SKM-1 treated with dmso at 0.1 percent for 144 hours (cell line): Measurements from ENCODE around the gene SLC25A42.
A peak's percentile ranks its signal among the peaks of the same experiment; 100 is the strongest.
"Not testable (repeated sequence)": the region's sequence is repeated elsewhere in the genome, so short reads cannot be mapped to it uniquely, and the experiment has no call there.

Experiments
- DNase-seq: peaks from one replicate; lab custom pipeline; 2025; ENCODE audit not compliant: unreplicated experiment; lab: John Stamatoyannopoulos, UW

The SLC25A42 gene

DNA sequence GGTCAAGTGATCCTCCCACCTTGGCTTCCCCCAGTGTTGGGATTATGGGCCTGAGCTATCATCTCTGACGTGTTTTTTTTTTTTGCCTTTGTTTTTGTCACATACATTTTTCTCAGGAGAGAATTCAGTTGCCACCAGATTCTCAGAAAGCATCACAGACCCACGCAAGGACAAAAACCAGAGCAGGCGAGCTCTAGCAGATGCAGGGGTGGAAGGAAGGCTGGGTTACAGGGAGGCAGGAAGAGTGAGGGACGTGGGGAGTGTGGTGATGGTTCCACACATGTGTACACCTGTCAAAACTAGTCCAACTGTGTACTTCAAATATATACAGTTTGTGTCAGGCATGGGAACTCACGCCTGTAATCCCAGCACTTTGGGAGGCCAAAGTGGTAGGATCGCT lies 70.2 kb downstream of the SLC25A42 start:
- no peak for DNase-seq

DNA sequence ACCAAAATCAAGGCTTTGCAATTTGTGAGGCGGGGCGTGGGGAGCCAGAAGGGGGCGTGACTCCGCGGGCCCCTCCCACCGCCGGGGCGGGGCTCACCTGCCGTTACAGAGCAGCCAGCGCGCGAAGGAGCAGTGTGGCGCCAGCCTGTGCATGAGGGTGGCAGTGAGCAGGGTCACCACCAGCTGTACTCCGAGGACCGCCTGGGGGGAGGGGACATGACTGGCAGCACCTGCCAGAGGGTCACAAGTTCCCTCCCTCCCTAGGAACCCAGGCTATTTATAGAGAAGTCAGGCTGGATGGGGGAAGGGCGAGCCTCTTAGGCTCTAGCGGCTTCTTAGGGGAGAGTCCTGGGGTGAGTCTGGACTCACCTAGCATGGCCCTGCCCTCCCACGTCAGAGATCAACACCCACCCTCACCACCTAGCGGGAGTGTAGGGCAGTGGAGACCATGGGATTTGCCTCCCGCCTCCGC lies 70.9 kb downstream of the SLC25A42 start:
- DNase-seq: no peak

DNA sequence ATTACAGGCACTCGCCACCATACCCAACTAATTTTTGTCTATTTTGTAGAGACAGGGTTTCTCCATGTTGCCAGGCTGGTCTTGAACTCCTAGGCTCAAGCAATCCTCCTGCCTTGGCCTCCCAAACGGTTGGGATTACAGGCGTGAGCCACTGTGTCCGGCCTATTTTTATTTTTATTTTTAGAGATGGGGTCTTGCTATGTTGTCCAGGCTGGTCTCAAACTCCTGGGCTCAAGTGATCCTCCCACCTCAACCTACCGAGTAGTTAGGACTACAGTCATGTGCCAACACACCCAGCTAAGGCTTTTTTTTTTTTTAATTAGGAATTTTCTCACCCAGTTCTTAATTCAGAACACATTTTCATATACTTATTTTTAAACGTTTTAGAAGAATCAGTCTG lies 71.9 kb downstream of the SLC25A42 start:
- DNase-seq: not testable (repeated sequence)

DNA sequence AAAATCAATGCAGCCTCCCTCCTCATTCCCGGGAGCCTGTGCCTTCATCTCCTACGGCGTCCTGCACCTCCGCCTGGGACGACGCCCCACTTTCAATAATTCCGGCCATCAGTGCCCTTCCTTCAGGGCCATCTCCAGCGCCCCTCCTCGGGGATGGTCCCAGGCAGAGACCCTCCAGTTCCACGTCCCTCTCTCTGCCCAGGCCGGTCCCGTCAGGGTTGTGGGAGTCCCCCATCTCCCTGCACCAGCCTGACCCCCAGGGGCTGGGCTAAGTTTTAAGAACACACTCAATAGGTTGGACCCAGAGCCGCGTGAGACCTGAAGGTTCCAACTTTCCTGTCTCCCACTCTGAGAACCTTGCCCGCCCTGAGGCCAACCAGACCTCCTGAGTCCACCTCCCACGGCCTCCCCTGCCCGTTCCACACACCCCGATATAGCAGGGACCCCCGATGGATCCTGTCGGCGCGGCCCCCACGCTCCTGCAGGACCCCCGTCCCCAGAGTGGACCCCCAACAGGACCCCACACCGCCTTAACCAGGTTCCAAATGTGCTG lies 73.8 kb downstream of the SLC25A42 start:
- no peak for DNase-seq

DNA sequence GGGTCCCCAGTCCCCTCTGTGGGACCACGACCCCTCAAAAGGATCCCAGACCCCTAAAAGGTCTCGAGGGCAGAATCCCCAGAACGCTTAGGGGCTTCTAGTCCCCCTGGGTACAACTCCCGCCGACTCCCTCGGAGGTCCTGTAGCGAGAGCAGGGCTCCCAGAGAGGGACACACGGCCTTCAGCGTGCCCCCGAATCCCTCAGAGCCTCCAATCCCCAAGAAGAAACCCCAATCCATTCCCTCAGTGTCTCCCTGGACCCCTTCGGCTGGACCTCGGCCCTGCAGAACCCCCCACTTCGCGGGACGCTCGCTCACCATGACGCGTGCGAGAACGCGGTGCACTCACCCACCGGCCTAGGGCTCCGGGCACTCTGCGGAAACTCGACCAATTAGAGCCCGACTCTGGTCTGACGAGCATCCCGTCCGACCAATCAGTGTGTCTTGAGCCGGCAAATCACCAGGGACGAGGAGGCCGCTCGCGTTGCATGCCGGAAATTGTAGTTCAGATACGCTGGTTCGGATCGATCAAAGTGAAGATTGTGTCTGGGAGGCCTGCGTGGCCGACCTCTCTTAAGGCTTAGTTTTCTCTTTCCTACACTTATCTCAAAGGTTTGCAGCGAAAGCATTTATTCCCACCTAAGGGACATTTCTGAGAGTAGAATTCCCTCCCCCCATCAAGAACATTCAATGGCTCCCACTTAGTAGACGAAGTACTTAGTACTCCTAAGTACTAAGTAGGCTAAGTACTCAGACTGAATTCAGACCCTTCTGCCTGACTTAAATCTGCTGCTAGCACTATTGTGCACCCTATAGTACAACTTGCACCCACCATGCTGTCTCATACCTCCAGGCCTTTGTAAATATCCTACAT lies 74.6 kb downstream of the SLC25A42 start, which contains the start of gene TMEM161A:
Gene TMEM161A, minus strand, starts transcription at position 370 of the 873 bp plus-strand sequence. Its CDS starts 50 bp downstream, at position 320.
- peak; percentile 94 for DNase-seq

DNA sequence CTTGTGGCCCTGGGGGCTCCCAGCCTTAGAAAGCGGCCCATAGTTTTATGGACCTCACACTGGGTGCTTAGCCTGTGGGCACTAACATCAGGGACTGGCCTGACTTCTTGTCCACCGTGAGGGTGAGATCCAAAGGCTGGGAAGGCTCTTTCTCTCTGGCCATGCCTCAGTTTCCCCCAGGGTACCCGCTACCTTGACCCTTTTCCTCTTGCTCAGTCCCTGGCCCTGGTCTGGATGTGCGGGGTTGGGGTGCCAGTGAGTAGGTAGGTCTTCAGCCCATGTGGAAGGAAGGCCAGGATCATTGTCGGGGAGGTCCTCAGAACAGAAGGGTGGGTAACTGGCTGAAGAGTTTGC lies 76.1 kb downstream of the SLC25A42 start:
- DNase-seq: no peak

DNA sequence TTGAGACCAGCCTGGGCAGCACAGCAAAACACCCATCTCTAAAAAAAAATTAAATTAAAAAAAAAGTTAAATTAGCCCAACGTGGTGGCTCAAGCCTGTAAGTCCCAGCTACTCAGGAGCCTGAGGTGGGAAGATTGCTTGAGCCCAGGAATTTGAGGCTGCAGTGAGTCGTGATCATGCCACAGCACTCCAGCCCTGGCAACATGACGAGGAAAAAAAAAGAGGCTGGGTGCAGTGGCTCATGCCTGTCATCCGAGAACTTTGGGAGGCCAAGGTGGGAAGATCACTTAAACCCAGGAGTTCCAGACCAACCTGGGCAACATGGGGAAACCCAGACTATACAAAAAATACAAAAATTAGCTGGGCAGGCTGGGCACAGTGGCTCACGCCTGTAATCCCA lies 76.7 kb downstream of the SLC25A42 start:
- DNase-seq: no peak

DNA sequence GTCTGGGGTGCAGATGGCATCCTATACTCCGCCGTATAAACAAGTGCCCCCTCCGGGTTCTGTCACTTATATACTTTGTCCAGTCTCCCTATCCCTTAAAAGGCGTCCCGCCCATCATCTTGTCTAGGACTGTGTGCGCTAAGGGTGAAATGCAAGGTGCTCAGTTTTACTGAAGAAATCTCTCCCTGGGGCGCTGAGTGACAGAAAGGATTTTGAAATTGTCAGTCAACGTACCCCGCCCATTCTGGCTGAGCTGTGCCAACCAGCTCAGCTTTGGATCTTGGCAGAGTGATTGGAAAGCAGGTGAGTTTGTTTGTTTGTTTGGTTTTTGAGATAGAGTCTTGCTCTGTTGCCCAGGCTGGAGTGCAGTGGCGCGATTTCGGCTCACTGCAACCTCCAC lies 78.6 kb downstream of the SLC25A42 start:
- DNase-seq: no peak

DNA sequence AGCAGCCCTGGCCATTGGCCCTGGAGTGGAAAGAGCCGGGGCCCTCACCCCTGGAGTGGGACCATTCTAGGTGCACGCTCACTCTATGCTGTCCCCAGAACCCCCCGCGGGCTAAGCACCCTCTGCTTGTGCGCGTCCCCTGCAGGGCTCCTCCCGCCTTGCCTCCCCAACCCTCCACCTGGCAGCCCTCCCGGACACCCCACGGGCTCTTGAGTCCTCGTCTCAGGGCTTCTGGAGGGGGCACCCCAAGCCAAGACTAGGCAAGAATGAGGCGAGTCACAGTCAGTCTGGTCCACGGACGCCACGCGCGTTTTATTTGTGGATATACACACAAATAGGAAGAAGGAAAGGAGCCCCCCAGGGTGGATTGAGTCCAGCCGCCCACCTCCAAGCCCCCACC lies 81.5 kb downstream of the SLC25A42 start:
- no peak for DNase-seq

DNA sequence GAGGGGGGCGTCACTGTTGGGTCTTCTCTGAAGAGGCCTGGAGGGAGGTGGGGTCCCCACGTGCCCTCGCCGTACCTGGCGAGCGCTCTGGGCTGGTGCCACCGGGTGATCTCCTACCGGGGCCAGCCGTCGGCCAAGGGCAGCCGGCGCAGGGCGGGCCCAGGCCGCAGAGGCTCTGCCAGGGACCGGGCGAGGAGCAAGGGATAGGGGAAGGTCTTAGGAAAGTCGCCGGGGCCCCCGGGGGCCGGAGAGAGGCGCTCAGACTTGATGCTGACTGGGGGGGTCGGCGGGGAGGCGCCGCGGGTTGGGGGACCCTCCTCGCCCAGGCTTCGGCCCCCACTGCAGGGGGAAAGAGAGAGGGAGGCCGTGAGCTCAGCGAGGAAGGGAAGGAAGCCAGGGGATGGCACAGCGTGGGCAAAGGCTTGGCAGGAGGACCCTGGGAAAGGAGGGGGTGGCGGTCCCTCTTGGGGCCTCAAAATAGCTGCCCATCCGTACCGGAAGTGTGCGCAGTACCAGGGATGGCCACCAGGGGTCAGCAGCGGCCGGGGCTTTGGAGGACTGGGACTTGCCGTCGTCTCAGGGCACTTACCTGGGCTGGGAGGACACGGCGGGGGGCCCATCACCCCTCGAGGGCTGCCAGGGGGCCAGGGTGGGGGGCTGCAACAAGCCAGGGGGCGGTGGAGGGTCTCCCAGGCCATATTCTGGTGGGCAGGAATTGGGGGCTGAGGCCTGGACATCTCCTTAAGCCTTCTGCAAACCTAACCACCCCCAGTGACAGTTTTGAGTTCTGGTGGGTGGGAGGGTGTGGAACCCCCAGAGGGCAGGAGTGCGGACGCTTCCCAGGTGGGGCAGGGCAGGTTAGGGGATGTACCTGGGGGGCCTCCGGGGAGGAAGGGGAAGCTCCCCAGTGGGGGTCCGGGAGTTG lies 82.2 kb downstream of the SLC25A42 start:
- no peak for DNase-seq

DNA sequence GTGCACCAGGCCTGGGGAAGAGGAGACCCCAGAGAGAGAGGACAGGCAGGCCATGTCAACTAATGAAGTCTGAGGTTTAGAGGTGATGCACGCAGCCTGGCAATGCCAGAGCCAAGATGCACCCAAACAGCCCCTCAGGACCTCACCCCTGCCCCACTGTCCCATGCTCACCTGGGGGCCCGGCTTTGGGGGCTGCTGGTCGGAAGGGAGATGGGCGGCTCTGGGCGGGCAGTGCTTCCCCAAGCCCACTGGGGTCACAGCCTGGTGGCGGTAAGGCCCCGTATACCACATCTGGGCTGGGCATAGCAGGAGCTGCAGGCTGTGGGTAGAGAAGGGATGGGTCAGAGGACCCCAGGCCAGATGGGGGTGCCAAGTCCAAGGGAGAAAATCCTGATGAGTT lies 83.1 kb downstream of the SLC25A42 start:
- DNase-seq: no peak

DNA sequence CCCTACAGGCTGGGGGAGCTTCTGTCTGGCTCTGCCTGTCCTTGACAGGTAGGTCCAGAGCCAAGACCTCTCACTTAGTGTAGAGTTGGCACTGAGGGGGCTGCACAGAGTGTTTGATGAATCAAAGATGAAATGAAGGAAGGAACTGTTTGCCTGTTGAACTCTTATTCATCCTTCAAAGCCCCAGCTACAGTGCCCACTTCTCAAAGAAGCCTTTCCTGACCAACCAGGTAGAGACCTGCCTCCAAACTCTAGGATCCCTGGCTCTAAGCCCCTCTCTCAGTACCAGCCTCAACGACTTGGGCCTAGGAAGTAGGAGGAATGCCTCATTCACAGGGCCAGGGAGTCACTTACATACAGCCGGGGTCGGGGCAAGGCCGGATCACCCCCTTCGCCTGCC lies 83.5 kb downstream of the SLC25A42 start:
- no peak for DNase-seq

DNA sequence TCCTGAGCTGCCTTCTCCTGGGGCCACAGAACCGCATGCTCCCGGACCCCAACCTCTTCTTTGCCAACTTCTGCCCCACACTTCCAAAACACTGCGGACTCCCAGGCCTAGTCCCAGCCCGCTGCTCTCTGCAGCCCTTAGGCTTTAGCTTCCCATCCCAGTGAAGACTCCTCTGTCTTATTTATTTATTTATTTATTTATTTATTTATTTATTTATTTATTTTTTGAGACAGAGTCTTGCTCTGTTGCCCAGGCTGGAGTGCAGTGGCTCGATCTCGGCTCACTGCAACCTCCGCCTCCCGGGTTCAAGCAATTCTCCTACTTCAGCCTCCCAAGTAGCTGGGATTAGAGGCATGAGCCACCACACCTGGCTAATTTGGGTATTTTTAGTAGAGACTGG lies 84.7 kb downstream of the SLC25A42 start:
- DNase-seq: not testable (repeated sequence)

DNA sequence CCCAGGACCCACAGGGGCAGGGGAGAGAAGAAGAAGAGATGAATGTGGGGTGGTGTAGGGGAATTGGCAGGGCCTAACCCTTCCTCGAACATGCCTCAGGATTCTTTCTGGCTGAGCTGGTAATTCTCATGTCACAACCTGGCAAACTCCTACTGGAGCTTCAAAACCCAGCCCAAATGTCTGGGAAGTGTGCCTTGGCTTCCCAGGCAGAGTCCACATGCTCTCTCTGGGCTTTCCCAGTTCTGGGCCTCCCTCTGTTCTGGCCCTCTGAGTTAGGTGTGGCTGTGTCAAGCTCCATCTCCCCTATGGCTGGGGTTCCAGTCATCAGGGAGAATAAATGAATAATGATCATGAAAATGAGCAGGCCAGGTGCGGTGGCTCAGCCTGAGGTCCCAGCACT lies 85.6 kb downstream of the SLC25A42 start:
- DNase-seq: no peak

DNA sequence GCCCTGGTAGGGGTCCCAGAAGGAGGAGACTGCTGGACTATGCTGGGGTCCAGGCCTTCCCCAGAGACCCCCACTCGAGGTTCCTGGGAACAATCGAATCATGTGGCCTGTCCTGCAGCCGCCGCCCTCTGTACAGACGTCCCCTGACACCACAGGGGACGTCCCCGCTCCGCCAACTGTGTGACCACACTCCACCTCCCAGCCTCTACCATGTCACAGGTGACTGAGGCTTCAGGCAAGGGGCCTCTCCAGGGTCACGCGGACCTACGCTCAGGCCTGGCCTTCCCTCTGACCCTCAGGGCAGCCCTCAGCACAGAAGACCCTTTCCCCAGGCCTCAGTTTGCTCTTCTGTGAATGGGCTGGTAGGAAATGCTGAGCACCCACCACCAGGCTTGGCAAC lies 87.6 kb downstream of the SLC25A42 start:
- DNase-seq: no peak

DNA sequence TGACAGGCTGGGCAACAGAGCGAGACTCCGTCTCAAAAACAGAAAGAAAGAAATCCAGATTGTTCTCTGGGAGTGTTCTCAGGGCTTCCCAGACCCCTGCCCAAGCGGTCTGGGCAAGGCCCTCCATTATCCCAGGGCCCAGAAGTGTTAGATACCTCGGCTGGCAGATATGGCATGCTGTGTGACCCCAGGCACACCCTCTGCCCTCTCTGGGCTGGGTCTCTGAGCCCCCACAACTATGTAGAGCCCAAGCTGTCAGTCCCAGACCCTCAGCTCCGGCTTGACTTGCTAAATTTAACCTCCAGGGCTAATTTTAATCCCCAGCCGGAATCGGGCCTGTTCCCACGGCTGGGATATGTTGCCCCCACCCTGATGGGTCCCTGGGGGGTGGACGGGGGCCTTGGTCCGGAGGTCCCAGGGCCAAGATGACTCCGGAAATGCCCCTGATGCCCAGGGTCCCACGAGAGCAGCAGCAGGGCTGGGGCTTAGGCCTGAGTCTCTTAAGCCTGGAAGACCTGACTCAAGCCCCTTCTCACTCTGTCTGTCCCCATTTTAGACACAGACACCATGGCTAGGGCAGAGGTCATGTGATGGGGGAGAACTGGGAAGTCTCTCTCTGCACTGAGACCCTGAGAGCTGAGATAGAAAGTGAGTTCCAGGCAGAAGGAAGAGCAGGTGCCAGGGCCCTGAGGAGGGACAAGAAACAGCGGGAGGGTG lies 89.0 kb downstream of the SLC25A42 start:
- no peak for DNase-seq

DNA sequence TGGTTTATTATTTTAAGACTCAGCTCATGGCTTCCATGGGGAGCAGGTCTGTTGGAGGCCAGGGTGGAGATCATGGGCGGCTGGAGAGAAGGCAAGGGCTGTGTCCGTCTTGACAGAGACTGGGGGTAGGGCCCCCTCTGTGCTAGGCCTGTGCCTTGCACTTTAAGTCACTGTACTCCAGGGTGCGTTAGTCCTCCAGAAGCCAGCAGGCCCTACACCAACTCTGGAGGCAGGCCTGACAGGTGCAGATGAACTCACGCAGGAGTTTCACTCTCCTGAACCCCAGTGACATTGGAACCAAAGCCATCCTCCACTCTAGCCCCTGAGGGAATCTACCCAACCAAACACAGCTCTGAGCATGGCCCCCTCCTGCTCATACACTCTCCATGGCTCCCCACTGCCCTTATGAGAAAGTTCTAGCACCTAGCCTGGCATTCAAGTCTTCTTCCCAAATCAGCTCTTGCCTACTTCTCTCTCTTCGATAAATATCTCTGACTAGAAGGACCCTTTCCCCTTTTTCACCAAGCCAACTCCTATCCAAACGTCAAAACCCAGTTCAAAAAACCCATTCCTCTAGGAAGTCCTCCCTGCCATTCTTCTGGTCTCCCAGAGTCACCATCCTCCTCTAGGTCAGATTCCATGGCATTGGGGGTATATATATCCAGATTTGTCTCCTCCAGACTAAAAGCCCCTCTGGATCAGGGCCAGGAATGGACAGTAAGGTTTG lies 91.1 kb downstream of the SLC25A42 start:
- DNase-seq: no peak

DNA sequence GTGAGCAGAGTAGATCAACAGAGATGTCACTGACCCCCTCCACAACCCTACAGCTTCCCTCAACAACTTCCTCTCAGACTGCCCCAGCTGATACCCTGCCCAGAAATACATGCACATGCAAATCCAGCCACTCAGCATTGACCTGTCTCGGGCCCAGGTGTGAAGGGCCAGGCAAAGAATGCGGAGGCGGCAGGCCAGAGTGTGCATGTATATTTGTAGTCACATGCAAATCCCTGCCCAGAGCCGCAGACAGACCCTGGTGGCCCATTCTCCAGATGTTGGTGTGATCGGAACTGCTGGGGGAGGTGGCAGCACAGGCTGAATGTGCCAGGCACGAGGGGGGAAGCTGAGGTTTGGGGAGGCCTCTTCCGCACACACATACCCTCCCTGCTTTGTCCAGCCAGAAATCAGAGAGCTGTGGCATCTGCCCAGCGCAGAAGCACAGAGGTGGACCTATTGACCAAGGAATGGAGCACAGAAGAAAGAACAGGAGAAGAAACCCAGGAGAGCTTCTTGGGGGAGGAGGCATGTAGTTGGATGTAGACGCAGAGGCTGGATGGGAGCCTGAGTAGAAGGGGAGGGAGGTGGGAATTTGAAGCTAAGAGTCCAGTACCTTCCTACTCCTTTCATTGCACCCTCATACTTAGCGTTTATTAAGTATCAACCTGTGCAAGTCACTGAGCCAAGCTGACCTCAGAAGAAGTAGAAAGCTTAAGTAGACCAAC lies 91.9 kb downstream of the SLC25A42 start:
- DNase-seq: no peak

DNA sequence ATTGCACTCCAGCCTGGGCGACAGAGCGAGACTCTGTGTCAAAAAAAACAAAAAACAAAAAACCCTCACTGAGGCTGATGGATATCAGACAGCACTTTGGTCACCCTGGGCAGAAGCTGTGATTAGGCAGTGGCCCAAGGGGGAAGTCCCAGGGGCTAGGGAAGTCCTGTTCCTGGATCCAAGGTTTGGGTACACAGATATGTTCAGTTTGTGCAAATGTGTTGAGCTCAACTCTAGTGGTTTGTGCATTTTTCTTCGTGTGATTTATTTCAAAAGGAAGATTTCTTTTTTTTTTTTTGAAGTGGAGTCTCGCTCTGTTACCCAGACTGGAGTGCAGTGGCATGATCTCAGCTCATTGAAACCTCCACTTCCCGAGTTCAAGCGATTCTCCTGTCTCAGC lies 94.0 kb downstream of the SLC25A42 start:
- no peak for DNase-seq

DNA sequence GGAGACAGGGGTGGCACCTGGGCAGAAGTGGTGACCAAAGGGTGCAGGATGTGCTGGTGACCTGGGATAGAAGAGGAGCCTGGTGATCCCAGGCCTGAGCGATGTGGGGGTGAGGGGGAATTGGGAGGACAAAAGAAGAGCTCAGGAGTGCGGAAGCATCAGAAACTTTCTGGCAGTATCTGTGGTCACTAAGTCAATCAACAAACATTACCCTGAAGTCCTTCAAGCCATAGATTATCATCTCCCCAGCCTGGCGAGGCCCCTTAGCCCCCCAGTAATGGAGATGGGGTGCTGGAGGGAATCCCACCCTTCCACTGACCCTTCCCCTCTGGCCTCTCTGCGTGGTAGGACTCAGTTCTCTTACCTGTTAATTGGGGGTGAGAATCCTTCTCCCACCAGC lies 95.7 kb downstream of the SLC25A42 start:
- DNase-seq: no peak
